Measurements from ENCODE around the gene YBX3. TPM values are rescaled to one million over a fixed set of nuclear protein-coding genes. Genes with fewer than 3 reads are reported as not detected.
"Not testable (repeated sequence)": the region's sequence is repeated elsewhere in the genome, so short reads cannot be mapped to it uniquely, and the experiment has no call there.

YBX3 gene
- 142 TPM for total RNA-seq

- DNase-seq (ENCODE audit: low read depth in 2 of 3, low spot score in 2 of 3), result peak in 2 of 3 donors; percentile 76 to 88
Measured at GRCh38 chr12:10722905-10723746, at the start of gene YBX3. YBX3 (minus strand) TSS chr12:10723323; CDS start chr12:10723111, 212 bp downstream.

GRCh38 chr12:10771132-10771733 lies 48.1 kb upstream of the YBX3 start:
- peak; percentile 7 to 80 (median 48) for DNase-seq (ENCODE audit: low read depth in 2 of 3, low spot score in 2 of 3)

- no peak for DNase-seq (ENCODE audit: low read depth in 2 of 3, low spot score in 2 of 3)
Measured at GRCh38 chr12:10759657-10760056, 36.5 kb upstream of the YBX3 start.

- DNase-seq (ENCODE audit: low read depth in 2 of 3, low spot score in 2 of 3), result no peak
Measured at GRCh38 chr12:10756194-10756593, 33.1 kb upstream of the YBX3 start.

- DNase-seq (ENCODE audit: low read depth in 2 of 3, low spot score in 2 of 3), result no peak
Measured at GRCh38 chr12:10753059-10753458, 29.9 kb upstream of the YBX3 start.

- DNase-seq (ENCODE audit: low read depth in 2 of 3, low spot score in 2 of 3), result no peak
Measured at GRCh38 chr12:10750385-10750727, 27.2 kb upstream of the YBX3 start.

GRCh38 chr12:10749700-10750384 lies 26.7 kb upstream of the YBX3 start:
- DNase-seq (ENCODE audit: low read depth in 2 of 3, low spot score in 2 of 3), result peak; percentile 24 to 92 (median 82)

- DNase-seq (ENCODE audit: low read depth in 2 of 3, low spot score in 2 of 3), result no peak
Measured at GRCh38 chr12:10747730-10748129, 24.6 kb upstream of the YBX3 start.

GRCh38 chr12:10743420-10743819 lies 20.3 kb upstream of the YBX3 start:
- not testable (repeated sequence) for DNase-seq (ENCODE audit: low read depth in 2 of 3, low spot score in 2 of 3)

GRCh38 chr12:10741845-10742244 lies 18.7 kb upstream of the YBX3 start:
- DNase-seq (ENCODE audit: low read depth in 2 of 3, low spot score in 2 of 3), result no peak

- DNase-seq (ENCODE audit: low read depth in 2 of 3, low spot score in 2 of 3), result no peak
Measured at GRCh38 chr12:10740182-10740581, 17.1 kb upstream of the YBX3 start.

GRCh38 chr12:10739157-10740118 lies 16.3 kb upstream of the YBX3 start:
- DNase-seq (ENCODE audit: low read depth in 2 of 3, low spot score in 2 of 3), result no peak

- no peak for DNase-seq (ENCODE audit: low read depth in 2 of 3, low spot score in 2 of 3)
Measured at GRCh38 chr12:10737249-10737648, 14.1 kb upstream of the YBX3 start.

- no peak for DNase-seq (ENCODE audit: low read depth in 2 of 3, low spot score in 2 of 3)
Measured at GRCh38 chr12:10736463-10736862, 13.3 kb upstream of the YBX3 start.

GRCh38 chr12:10735428-10735827 lies 12.3 kb upstream of the YBX3 start:
- no peak for DNase-seq (ENCODE audit: low read depth in 2 of 3, low spot score in 2 of 3)

GRCh38 chr12:10732549-10732948 lies 9.4 kb upstream of the YBX3 start:
- DNase-seq (ENCODE audit: low read depth in 2 of 3, low spot score in 2 of 3), result no peak

GRCh38 chr12:10732066-10732465 lies 8.9 kb upstream of the YBX3 start:
- DNase-seq (ENCODE audit: low read depth in 2 of 3, low spot score in 2 of 3), result no peak

GRCh38 chr12:10730559-10730958 lies 7.4 kb upstream of the YBX3 start:
- no peak for DNase-seq (ENCODE audit: low read depth in 2 of 3, low spot score in 2 of 3)

GRCh38 chr12:10728091-10728490 lies 5.0 kb upstream of the YBX3 start:
- no peak for DNase-seq (ENCODE audit: low read depth in 2 of 3, low spot score in 2 of 3)

- no peak for DNase-seq (ENCODE audit: low read depth in 2 of 3, low spot score in 2 of 3)
Measured at GRCh38 chr12:10726945-10727344, 3.8 kb upstream of the YBX3 start.

GRCh38 chr12:10725003-10725402 lies 1.9 kb upstream of the YBX3 start:
- DNase-seq (ENCODE audit: low read depth in 2 of 3, low spot score in 2 of 3), result no peak

Data from hematopoietic multipotent progenitor cell (in vitro differentiated cells).